ENCODE measurements around the gene SLC25A13. TPM values are rescaled to one million over a fixed set of nuclear protein-coding genes. Genes with fewer than 3 reads are reported as not detected.

The SLC25A13 gene
- total and polyA plus RNA-seq, 9 of the 15 experiments (the other 6 are each of a cell fraction or from before 2014, with no cell fraction given), result 21.4 to 80.2 (median 58.7) TPM

DNA sequence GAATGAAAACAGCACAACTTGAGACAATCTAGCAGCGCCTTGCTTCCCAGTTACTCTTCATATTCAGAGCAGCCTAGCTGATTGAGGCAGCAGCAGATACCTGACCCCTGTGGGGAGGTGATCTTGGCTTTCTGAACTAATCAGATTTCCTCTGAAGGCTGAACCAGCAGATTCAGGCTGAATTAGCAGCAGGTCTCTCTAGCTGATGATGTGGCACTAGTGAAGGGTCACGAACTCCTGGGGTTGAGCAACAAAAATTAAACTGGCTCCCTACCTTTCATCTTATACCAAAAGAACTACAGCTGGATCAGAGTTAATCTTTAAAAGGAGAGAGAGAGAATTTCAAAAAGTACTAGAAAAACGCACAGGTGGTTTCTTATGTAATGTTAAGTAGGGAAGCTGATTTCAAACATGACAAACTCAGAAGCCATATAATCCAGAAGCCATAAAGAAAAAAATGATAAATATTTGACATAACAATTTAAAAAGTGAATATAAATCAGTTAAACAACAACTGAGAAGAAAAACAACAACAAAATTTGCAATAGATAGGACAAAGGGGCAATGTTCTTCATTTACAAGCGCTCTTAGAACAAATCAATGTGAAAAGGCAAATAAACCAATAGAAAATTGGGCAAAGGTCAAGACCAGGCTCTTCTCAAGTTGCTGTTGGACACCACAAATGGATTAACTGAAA lies 13.5 kb downstream of the SLC25A13 start:
- Histone ChIP-seq H3K4me1 (replicated peaks in 1 of 2; ENCODE audit: control insufficient read depth in 2 of 2, insufficient read depth in 2 of 2, low read length in 2 of 2) (peaks cover 0 to 28% of the 10 kb centered on the region in 2 experiments; a peak in 4 of 5 replicates), H3K27me3 (ENCODE audit: control insufficient read depth in 2 of 2, insufficient read depth in 2 of 2, low read length in 2 of 2) (no peaks in the 10 kb centered on the region), H4K20me1 (replicated peaks; ENCODE audit: control insufficient read depth, insufficient read depth, low read length) (peaks cover 24% of the 10 kb centered on the region), H3K27ac (ENCODE audit: extremely low read depth, low read depth, low read length) (no peak overlapping the region), H3K4me3 (no peak overlapping the region), H3K79me2 (ENCODE audit: control insufficient read depth, insufficient read depth, low read length) (peaks cover 89% of the 10 kb centered on the region), H3K9ac (ENCODE audit: insufficient read depth in 1 of 2, low read depth in 2 of 2, low read length in 2 of 2) (no peak overlapping the region), H3K4me2 (ENCODE audit: insufficient read depth, low read length) (no peak overlapping the region), H3K36me3 (ENCODE audit: control insufficient read depth, insufficient read depth, low read length) (peaks cover 28% of the 10 kb centered on the region), H3K9me1 (ENCODE audit: control insufficient read depth, insufficient read depth, low read length) (no peaks in the 10 kb centered on the region), H2AFZ (ENCODE audit: low read depth, low read length) (no peak overlapping the region), H3K9me3 (replicated peaks; ENCODE audit: control insufficient read depth, insufficient read depth, low read depth, low read length) (no peaks in the 10 kb centered on the region; the same call in 1 of the 2 replicates)
- no peak for FAIRE-seq
- in situ Hi-C loops (cut with MboI) (no loop called here), intact Hi-C loops (cut with micrococcal nuclease) (no loop called here)
- DNase-seq (ENCODE audit: extremely low read depth in 1 of 4, low spot score in 3 of 4), result peak in 2 of 4 experiments; percentile 39 to 46
- ATAC-seq, result peak; percentile 49
- POLR2A ChIA-PET, result interaction anchor here (0.7 kb wide), 1 partner anchor 87 kb away, joined by 3 read pairs; no protein-coding TSS in a partner anchor
- BruUV-seq (replicated peaks), result no TSS peak
- WGBS (ENCODE audit: insufficient coverage, low coverage, missing lambda C conversion rate), result 54% methylated on average over 4 of the region's 4 CpGs
- CTCF ChIA-PET (ENCODE audit: low intra/inter-chr PET ratio), result no interaction called here
- TF ChIP-seq, protein P1, sequence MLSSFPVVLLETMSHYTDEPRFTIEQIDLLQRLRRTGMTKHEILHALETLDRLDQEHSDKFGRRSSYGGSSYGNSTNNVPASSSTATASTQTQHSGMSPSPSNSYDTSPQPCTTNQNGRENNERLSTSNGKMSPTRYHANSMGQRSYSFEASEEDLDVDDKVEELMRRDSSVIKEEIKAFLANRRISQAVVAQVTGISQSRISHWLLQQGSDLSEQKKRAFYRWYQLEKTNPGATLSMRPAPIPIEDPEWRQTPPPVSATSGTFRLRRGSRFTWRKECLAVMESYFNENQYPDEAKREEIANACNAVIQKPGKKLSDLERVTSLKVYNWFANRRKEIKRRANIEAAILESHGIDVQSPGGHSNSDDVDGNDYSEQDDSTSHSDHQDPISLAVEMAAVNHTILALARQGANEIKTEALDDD (IDR thresholded peaks at IDR 0.05), result peak; percentile 68
- TF ChIP-seq ZNF507 (tag; conservative IDR thresholded peaks at IDR 0.05), result no peak
- TF ChIP-seq ZNF354B (CRISPR knock-in tag; IDR thresholded peaks at IDR 0.05), result no peak
- no peak for TF ChIP-seq NR2C2 (CRISPR knock-in tag; IDR thresholded peaks at IDR 0.05)
- TF ChIP-seq NR2C2 (tag; IDR thresholded peaks at IDR 0.05), result peak; percentile 36; the same call in 1 of the 2 replicates
- TF ChIP-seq USF1 (CRISPR knock-in tag; IDR thresholded peaks at IDR 0.05), result no peak
- no peak for TF ChIP-seq ZNF253 (CRISPR knock-in tag; conservative IDR thresholded peaks at IDR 0.05)
- TF ChIP-seq, protein P2, sequence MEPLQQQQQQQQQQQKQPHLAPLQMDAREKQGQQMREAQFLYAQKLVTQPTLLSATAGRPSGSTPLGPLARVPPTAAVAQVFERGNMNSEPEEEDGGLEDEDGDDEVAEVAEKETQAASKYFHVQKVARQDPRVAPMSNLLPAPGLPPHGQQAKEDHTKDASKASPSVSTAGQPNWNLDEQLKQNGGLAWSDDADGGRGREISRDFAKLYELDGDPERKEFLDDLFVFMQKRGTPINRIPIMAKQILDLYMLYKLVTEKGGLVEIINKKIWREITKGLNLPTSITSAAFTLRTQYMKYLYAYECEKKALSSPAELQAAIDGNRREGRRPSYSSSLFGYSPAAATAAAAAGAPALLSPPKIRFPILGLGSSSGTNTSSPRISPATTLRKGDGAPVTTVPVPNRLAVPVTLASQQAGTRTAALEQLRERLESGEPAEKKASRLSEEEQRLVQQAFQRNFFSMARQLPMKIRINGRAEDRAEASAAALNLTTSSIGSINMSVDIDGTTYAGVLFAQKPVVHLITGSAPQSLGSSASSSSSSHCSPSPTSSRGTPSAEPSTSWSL (CRISPR knock-in tag; IDR thresholded peaks at IDR 0.05; ENCODE audit: borderline replicate concordance), result no peak
- TF ChIP-seq NFIX (CRISPR knock-in tag; IDR thresholded peaks at IDR 0.05; ENCODE audit: low read depth), result no peak
- no peak for TF ChIP-seq FUS (optimal IDR thresholded peaks at IDR 0.05; ENCODE audit: low read depth, low read length)
- TF ChIP-seq, protein P3, sequence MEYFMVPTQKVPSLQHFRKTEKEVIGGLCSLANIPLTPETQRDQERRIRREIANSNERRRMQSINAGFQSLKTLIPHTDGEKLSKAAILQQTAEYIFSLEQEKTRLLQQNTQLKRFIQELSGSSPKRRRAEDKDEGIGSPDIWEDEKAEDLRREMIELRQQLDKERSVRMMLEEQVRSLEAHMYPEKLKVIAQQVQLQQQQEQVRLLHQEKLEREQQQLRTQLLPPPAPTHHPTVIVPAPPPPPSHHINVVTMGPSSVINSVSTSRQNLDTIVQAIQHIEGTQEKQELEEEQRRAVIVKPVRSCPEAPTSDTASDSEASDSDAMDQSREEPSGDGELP (CRISPR knock-in tag; IDR thresholded peaks at IDR 0.05; ENCODE audit: borderline replicate concordance), result no peak
- TF ChIP-seq PML (IDR thresholded peaks at IDR 0.05; ENCODE audit: low read length), result no peak
- no peak for TF ChIP-seq GATA2 (CRISPR knock-in tag; IDR thresholded peaks at IDR 0.05)
- no peak for TF ChIP-seq RBM22 (IDR thresholded peaks at IDR 0.05; ENCODE audit: low read depth, low read length, poor library complexity, severe bottlenecking)
- TF ChIP-seq DPF2 (IDR thresholded peaks at IDR 0.05), result 0 out of 2 replicates have a peak, but pooled peaks have one; percentile 21
- TF ChIP-seq HCFC1 (IDR thresholded peaks at IDR 0.05; ENCODE audit: low read depth, low read length), result no peak
- TF ChIP-seq NFE2 (IDR thresholded peaks at IDR 0.05; ENCODE audit: low read depth), result peak; percentile 19; the same call in 1 of the 2 replicates
- no peak for TF ChIP-seq POLR2H (tag; IDR thresholded peaks at IDR 0.05; ENCODE audit: low read depth)

Data from K562 (cell line).